HEK293 (cell line): Measurements from ENCODE around the gene ABCB10.
"Not testable (repeated sequence)": the region's sequence is repeated elsewhere in the genome, so short reads cannot be mapped to it uniquely, and the experiment has no call there.

Source experiments
- CTCF ChIA-PET: fragments of 350-600 bp; formaldehyde crosslinking; extraction: SDS; loops from one replicate; lab custom pipeline; 2021; ENCODE audit warnings: antibody characterized with exemption; lab: Yijun Ruan, JAX
- POLR2A ChIA-PET: fragments of 300-600 bp; formaldehyde crosslinking; extraction: SDS; loops from one replicate; lab custom pipeline; 2020; ENCODE audit warnings: antibody characterized with exemption, inconsistent platforms; lab: Yijun Ruan, JAX
- H3K27ac ChIP-seq: fragments of 200-500 bp; sonication (Bioruptor generic); 2 replicates; pipeline ENCODE4 v1.5.1; 2014; ENCODE audit warnings: low read depth, low read length, control low read depth, inconsistent platforms; ENCODE audit errors: extremely low read depth
- H3K36me3 ChIP-seq, 2 experiments: fragments of 200-500 bp in 1 of 2; sonication (Bioruptor generic) in 1 of 2; 1 replicate in 1 of 2; 2 replicates in 1 of 2; pipeline ENCODE4 v1.5.1; 2014 to 2017; ENCODE audit warnings: inconsistent platforms in 2 of 2, low read length in 2 of 2; ENCODE audit not compliant: control insufficient read depth in 2 of 2, insufficient read depth in 1 of 2
- H3K4me1 ChIP-seq: fragments of 200-500 bp; sonication (Bioruptor generic); 2 replicates; pipeline ENCODE4 v1.5.1; 2014; ENCODE audit warnings: mild to moderate bottlenecking, low read length, inconsistent platforms; ENCODE audit not compliant: control insufficient read depth, insufficient read depth
- H3K4me3 ChIP-seq: 2 replicates; pipeline ENCODE4 v1.5.1; 2011; ENCODE audit warnings: low read depth, mild to moderate bottlenecking, control low read depth, low read length, moderate library complexity
- H3K9me3 ChIP-seq: fragments of 200-500 bp; sonication (Bioruptor generic); 2 replicates; pipeline ENCODE4 v1.5.1; 2014; ENCODE audit warnings: low read depth, low read length, inconsistent platforms; ENCODE audit not compliant: control insufficient read depth, insufficient read depth
- BCL11A ChIP-seq: fragments of 450-650 bp; formaldehyde crosslinking; IDR thresholded peaks from 2 replicates; pipeline ENCODE4 v1.5.1; 2016; ENCODE audit warnings: low read depth, missing biosample characterization, missing genetic modification characterization
- GLI4 ChIP-seq: fragments of 450-650 bp; formaldehyde crosslinking; IDR thresholded peaks from 2 replicates; pipeline ENCODE4 v1.5.1; 2016; ENCODE audit warnings: missing biosample characterization, missing genetic modification characterization
- PRDM1 ChIP-seq: fragments of 450-650 bp; formaldehyde crosslinking; IDR thresholded peaks from 2 replicates; pipeline ENCODE4; 2016; ENCODE audit warnings: missing biosample characterization, missing genetic modification characterization
- SALL2 ChIP-seq: fragments of 450-650 bp; formaldehyde crosslinking; IDR thresholded peaks from 2 replicates; pipeline ENCODE4 v1.5.0; 2017; ENCODE audit warnings: missing biosample characterization, mild to moderate bottlenecking, missing genetic modification characterization, borderline replicate concordance
- ZBTB17 ChIP-seq: fragments of 450-650 bp; formaldehyde crosslinking; IDR thresholded peaks from 2 replicates; pipeline ENCODE4 v1.5.1; 2016; ENCODE audit warnings: missing biosample characterization, missing genetic modification characterization
- ZBTB7A ChIP-seq: fragments of 450-650 bp; formaldehyde crosslinking; IDR thresholded peaks from 2 replicates; pipeline ENCODE4 v1.5.1; 2016; ENCODE audit warnings: low read depth, missing biosample characterization, missing genetic modification characterization
- ZFP37 ChIP-seq: fragments of 450-650 bp; formaldehyde crosslinking; IDR thresholded peaks from 2 replicates; pipeline ENCODE4 v1.5.1; 2016; ENCODE audit warnings: missing biosample characterization, missing genetic modification characterization
- ZIC2 ChIP-seq: fragments of 450-650 bp; formaldehyde crosslinking; IDR thresholded peaks from 2 replicates; pipeline ENCODE4 v1.5.1; 2016; ENCODE audit warnings: missing biosample characterization, missing genetic modification characterization
- ZNF114 ChIP-seq: fragments of 450-650 bp; formaldehyde crosslinking; IDR thresholded peaks from 2 replicates; pipeline ENCODE4 v1.5.0; 2017; ENCODE audit warnings: missing biosample characterization, missing genetic modification characterization
- ZNF155 ChIP-seq: fragments of 450-650 bp; formaldehyde crosslinking; IDR thresholded peaks from 2 replicates; pipeline ENCODE4 v1.5.1; 2016; ENCODE audit warnings: missing biosample characterization, missing genetic modification characterization
- ZNF174 ChIP-seq: fragments of 450-650 bp; formaldehyde crosslinking; IDR thresholded peaks from 2 replicates; pipeline ENCODE4 v1.5.0; 2017; ENCODE audit warnings: missing biosample characterization, mild to moderate bottlenecking, missing genetic modification characterization
- ZNF426 ChIP-seq: fragments of 450-650 bp; formaldehyde crosslinking; IDR thresholded peaks from 2 replicates; pipeline ENCODE4 v1.5.1; 2017; ENCODE audit warnings: missing biosample characterization, missing genetic modification characterization, mild to moderate bottlenecking, inconsistent platforms, moderate library complexity
- ZNF548 ChIP-seq: fragments of 450-650 bp; formaldehyde crosslinking; IDR thresholded peaks from 2 replicates; pipeline ENCODE4 v1.5.1; 2016; ENCODE audit warnings: missing biosample characterization, missing genetic modification characterization
- ZNF560 ChIP-seq: fragments of 450-650 bp; formaldehyde crosslinking; IDR thresholded peaks from 2 replicates; pipeline ENCODE4 v1.5.1; 2017; ENCODE audit warnings: missing biosample characterization, missing genetic modification characterization, borderline replicate concordance
- ZNF658 ChIP-seq: fragments of 450-650 bp; formaldehyde crosslinking; IDR thresholded peaks from 2 replicates; pipeline ENCODE4; 2016; ENCODE audit warnings: missing biosample characterization, missing genetic modification characterization
- ZNF776 ChIP-seq: fragments of 450-650 bp; formaldehyde crosslinking; IDR thresholded peaks from 2 replicates; pipeline ENCODE4 v1.5.0; 2017; ENCODE audit warnings: missing biosample characterization, missing genetic modification characterization, borderline replicate concordance
- ZXDB ChIP-seq: fragments of 450-650 bp; formaldehyde crosslinking; IDR thresholded peaks from 2 replicates; pipeline ENCODE4 v1.5.1; 2016; ENCODE audit warnings: missing biosample characterization, missing genetic modification characterization
- TF ChIP-seq, protein P1 (sequence below): fragments of 450-650 bp; formaldehyde crosslinking; IDR thresholded peaks from 2 replicates; pipeline ENCODE4 v1.5.1; 2016; ENCODE audit warnings: missing biosample characterization, missing genetic modification characterization
- TF ChIP-seq, protein P2 (sequence below): fragments of 450-650 bp; formaldehyde crosslinking; IDR thresholded peaks from 2 replicates; pipeline ENCODE4 v1.5.1; 2016; ENCODE audit warnings: missing biosample characterization, missing genetic modification characterization
- TF ChIP-seq, protein P3 (sequence below): fragments of 450-650 bp; formaldehyde crosslinking; IDR thresholded peaks from 2 replicates; pipeline ENCODE4 v1.5.1; 2016; ENCODE audit warnings: missing biosample characterization, missing genetic modification characterization

ABCB10 gene

DNA sequence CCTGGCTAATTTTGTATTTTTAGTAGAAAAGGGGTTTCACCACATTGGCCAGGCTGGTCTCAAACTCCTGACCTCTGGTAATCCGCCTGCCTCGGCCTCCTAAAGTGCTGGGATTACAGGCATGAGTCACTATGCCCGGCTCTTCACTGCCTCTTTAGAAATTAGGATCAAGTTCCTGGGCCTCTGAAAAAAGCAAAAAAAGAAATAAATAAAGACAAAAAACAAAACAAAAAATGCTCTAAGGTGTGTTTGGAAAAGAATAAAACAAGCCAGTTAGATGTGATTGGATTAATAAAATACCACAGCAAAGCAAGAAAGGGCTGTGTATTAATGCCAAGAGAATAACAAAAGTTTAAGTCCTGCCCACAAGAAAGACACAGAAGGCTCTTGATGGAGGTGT, 4.2 kb upstream of the ABCB10 start (continued):
- TF ChIP-seq ZBTB17 (tag by site-specific recombination): no peak
- no peak for TF ChIP-seq ZNF658
- TF ChIP-seq ZXDB (tag by site-specific recombination): 0 out of 2 replicates have a peak, but pooled peaks have one; percentile 17
- TF ChIP-seq, protein P1, sequence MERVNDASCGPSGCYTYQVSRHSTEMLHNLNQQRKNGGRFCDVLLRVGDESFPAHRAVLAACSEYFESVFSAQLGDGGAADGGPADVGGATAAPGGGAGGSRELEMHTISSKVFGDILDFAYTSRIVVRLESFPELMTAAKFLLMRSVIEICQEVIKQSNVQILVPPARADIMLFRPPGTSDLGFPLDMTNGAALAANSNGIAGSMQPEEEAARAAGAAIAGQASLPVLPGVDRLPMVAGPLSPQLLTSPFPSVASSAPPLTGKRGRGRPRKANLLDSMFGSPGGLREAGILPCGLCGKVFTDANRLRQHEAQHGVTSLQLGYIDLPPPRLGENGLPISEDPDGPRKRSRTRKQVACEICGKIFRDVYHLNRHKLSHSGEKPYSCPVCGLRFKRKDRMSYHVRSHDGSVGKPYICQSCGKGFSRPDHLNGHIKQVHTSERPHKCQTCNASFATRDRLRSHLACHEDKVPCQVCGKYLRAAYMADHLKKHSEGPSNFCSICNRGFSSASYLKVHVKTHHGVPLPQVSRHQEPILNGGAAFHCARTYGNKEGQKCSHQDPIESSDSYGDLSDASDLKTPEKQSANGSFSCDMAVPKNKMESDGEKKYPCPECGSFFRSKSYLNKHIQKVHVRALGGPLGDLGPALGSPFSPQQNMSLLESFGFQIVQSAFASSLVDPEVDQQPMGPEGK (tag by site-specific recombination): no peak
- TF ChIP-seq ZIC2: no peak
- no peak for TF ChIP-seq ZNF114 (tag by site-specific recombination)
- no peak for TF ChIP-seq ZNF174 (tag by site-specific recombination)
- TF ChIP-seq SALL2 (tag by site-specific recombination): no peak
- no peak for TF ChIP-seq ZNF155 (tag by site-specific recombination)
- TF ChIP-seq ZBTB7A (tag by site-specific recombination): no peak
- TF ChIP-seq GLI4 (tag by site-specific recombination): no peak
- TF ChIP-seq ZNF776: no peak
- TF ChIP-seq ZNF560 (tag by site-specific recombination): no peak
- TF ChIP-seq ZFP37 (tag by site-specific recombination): no peak

DNA sequence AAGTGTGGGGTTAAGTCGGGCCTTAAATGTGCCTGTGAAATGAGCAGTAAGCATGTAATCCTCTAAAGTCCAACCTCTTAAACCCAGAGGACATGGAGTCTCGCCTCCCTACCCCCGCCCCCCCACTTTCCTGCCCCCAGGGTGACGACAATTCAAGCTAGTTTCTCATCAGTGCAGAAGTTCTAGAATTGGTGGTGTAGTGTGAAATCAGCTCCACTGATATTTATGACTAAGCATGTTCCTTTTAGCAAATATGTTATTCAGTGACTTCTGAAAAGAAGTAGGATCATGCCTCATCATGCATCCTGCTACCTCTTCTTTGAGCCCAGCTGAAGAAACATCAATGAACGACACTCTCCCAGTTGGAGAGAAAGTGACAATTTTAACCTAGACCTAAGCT, 2.6 kb upstream of the ABCB10 start:
- Histone ChIP-seq H3K36me3 (no peaks in the 10 kb centered on the region; a peak in 1 of 3 replicates), H3K9me3 (no peaks in the 10 kb centered on the region), H3K4me1 (peaks cover 14% of the 10 kb centered on the region), H3K27ac (no peak overlapping the region), H3K4me3 (no peak overlapping the region)
- POLR2A ChIA-PET: interaction anchor here (0.6 to 1.4 kb wide), 4 partner anchors 37 to 520 kb away, joined by 3 to 9 read pairs (median 5); partner anchors contain the start of gene NUP133
- TF ChIP-seq BCL11A (tag by site-specific recombination) (no peak), PRDM1 (peak; percentile 59; the same call in 1 of the 2 replicates), ZNF426 (tag by site-specific recombination) (no peak)
- TF ChIP-seq, protein P2, sequence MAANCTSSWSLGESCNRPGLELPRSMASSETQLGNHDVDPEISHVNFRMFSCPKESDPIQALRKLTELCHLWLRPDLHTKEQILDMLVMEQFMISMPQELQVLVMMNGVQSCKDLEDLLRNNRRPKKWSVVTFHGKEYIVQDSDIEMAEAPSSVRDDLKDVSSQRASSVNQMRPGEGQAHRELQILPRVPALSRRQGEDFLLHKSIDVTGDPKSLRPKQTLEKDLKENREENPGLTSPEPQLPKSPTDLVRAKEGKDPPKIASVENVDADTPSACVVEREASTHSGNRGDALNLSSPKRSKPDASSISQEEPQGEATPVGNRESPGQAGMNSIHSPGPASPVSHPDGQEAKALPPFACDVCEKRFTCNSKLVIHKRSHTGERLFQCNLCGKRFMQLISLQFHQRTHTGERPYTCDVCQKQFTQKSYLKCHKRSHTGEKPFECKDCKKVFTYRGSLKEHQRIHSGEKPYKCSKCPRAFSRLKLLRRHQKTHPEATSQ (tag by site-specific recombination): no peak
- TF ChIP-seq, protein P3, sequence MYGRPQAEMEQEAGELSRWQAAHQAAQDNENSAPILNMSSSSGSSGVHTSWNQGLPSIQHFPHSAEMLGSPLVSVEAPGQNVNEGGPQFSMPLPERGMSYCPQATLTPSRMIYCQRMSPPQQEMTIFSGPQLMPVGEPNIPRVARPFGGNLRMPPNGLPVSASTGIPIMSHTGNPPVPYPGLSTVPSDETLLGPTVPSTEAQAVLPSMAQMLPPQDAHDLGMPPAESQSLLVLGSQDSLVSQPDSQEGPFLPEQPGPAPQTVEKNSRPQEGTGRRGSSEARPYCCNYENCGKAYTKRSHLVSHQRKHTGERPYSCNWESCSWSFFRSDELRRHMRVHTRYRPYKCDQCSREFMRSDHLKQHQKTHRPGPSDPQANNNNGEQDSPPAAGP (tag by site-specific recombination): no peak
- CTCF ChIA-PET: interaction anchor here (0.6 kb wide), 1 partner anchor 79 kb away, joined by 3 read pairs; no protein-coding TSS in a partner anchor

DNA sequence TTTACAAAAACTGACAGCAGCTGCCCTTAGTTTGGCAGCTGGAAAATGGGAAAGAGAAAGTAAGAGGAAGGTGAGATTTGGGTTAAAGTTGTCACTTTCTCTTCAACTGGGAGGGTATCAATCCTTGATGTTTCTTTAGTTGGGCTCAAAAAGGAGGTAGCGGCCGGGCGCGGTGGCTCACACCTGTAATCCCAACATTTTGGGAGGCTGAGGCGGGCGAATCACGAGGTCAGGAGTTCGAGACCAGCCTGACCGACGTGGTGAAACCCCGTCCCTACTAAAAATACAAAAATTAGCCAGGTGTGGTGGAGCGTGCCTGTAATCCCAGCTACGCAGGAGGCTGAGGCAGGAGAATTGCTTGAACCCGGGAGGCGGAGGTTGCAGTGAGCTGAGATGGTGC, 1.6 kb upstream of the ABCB10 start:
- H3K9me3 ChIP-seq, POLR2A ChIA-PET, H3K4me3 ChIP-seq, H3K27ac ChIP-seq, H3K36me3 ChIP-seq: not testable (repeated sequence)
- CTCF ChIA-PET: interaction anchor here (1.4 kb wide), 1 partner anchor 23 kb away, joined by 5 read pairs; no protein-coding TSS in a partner anchor
- peaks cover 16% of the 10 kb centered on the region for H3K4me1 ChIP-seq
- TF ChIP-seq ZNF548 (tag by site-specific recombination) (0 out of 2 replicates have a peak, but pooled peaks have one; percentile 11), PRDM1 (peak; percentile 86)
